ENCODE data around the gene SUN3. TPM values are rescaled to one million over a fixed set of nuclear protein-coding genes. Genes with fewer than 3 reads are reported as not detected.

The SUN3 gene
- total and polyA plus RNA-seq, 7 donors, result 0.01 to 0.54 TPM; not detected in 5

GRCh38 chr7:47953822-47954221, 75.1 kb downstream of the SUN3 start:
- Histone ChIP-seq H3K4me3 (no peak overlapping the region), H3K27ac (no peak overlapping the region), H3K4me1 (no peaks in the 10 kb centered on the region), H3K27me3 (ENCODE audit: insufficient read depth in 3 of 3, low read length in 2 of 3) (no peaks in the 10 kb centered on the region), H3K9me3 (no peaks in the 10 kb centered on the region), H3K36me3 (ENCODE audit: insufficient read depth in 1 of 2, low read depth in 1 of 2) (peaks cover 2 to 45% of the 10 kb centered on the region in 2 donors)
- DNase-seq (no peak), ATAC-seq (no peak)
- TF ChIP-seq CTCF (IDR thresholded peaks at IDR 0.05), result no peak
- WGBS, 3 donors, result 84 to 93% (median 87%) methylated on average over 4 of the region's 4 CpGs
- intact Hi-C loops (cut with DNase I), result no loop called here

GRCh38 chr7:47952224-47952623, 76.7 kb downstream of the SUN3 start:
- 85 to 98% (median 92%) methylated on average over 4 of the region's 4 CpGs for WGBS, 3 donors

GRCh38 chr7:47951374-47951773, 77.5 kb downstream of the SUN3 start:
- H3K27ac ChIP-seq, result peak overlapping the region; percentile 17
- no peak for ATAC-seq
- intact Hi-C loops (cut with DNase I), result no loop called here
- no peak for DNase-seq
- no peaks in the 10 kb centered on the region for H3K27me3 ChIP-seq (ENCODE audit: insufficient read depth in 3 of 3, low read length in 2 of 3)
- no peaks in the 10 kb centered on the region for H3K9me3 ChIP-seq
- H3K4me1 ChIP-seq, result no peaks in the 10 kb centered on the region
- H3K4me3 ChIP-seq, result no peak overlapping the region
- no peak for TF ChIP-seq CTCF (IDR thresholded peaks at IDR 0.05)
- peaks cover under 1 to 24% of the 10 kb centered on the region in 2 donors for H3K36me3 ChIP-seq (ENCODE audit: insufficient read depth in 1 of 2, low read depth in 1 of 2)

More at GRCh38 chr7:47952224-47952623, 76.7 kb downstream of the SUN3 start:
- DNase-seq, result no peak
- Histone ChIP-seq H3K27ac (no peak overlapping the region), H3K36me3 (ENCODE audit: insufficient read depth in 1 of 2, low read depth in 1 of 2) (peaks cover 2 to 32% of the 10 kb centered on the region in 2 donors), H3K4me3 (no peak overlapping the region), H3K27me3 (ENCODE audit: insufficient read depth in 3 of 3, low read length in 2 of 3) (no peaks in the 10 kb centered on the region), H3K4me1 (no peaks in the 10 kb centered on the region), H3K9me3 (no peaks in the 10 kb centered on the region)
- no peak for ATAC-seq
- no peak for TF ChIP-seq CTCF (IDR thresholded peaks at IDR 0.05)
- intact Hi-C loops (cut with DNase I), result no loop called here

- ATAC-seq, result peak; percentile 30 to 57 (median 37)
- no peaks in the 10 kb centered on the region for H3K27me3 ChIP-seq (ENCODE audit: insufficient read depth in 3 of 3, low read length in 2 of 3)
- no peak overlapping the region for H3K27ac ChIP-seq
- peaks cover 0 to 17% of the 10 kb centered on the region in 2 donors for H3K36me3 ChIP-seq (ENCODE audit: insufficient read depth in 1 of 2, low read depth in 1 of 2)
- no peaks in the 10 kb centered on the region for H3K9me3 ChIP-seq
- WGBS, 3 donors, result 28 to 43% (median 43%) methylated on average over 11 of the region's 11 CpGs
- intact Hi-C loops (cut with DNase I), result no loop called here
- TF ChIP-seq CTCF (IDR thresholded peaks at IDR 0.05), result no peak
- no peaks in the 10 kb centered on the region for H3K4me1 ChIP-seq
- no peak overlapping the region for H3K4me3 ChIP-seq
- no peak for DNase-seq
Observed at GRCh38 chr7:47950714-47951113, 78.2 kb downstream of the SUN3 start.

GRCh38 chr7:47949703-47950102, 79.2 kb downstream of the SUN3 start:
- intact Hi-C loops (cut with DNase I), result loop anchor here in 1 of 2 donors (5.0 kb wide), 1 partner anchor 163 kb away; no protein-coding TSS in a partner anchor
- no peak for ATAC-seq
- Histone ChIP-seq H3K27ac (peak overlapping the region; percentile 10), H3K4me3 (no peak overlapping the region), H3K4me1 (no peaks in the 10 kb centered on the region), H3K9me3 (no peaks in the 10 kb centered on the region), H3K36me3 (ENCODE audit: insufficient read depth in 1 of 2, low read depth in 1 of 2) (peaks cover 0 to 8% of the 10 kb centered on the region in 2 donors), H3K27me3 (ENCODE audit: insufficient read depth in 3 of 3, low read length in 2 of 3) (no peaks in the 10 kb centered on the region)
- no peak for TF ChIP-seq CTCF (IDR thresholded peaks at IDR 0.05)
- WGBS, 3 donors, result 72 to 80% (median 75%) methylated on average over 4 of the region's 4 CpGs
- no peak for DNase-seq

All from psoas muscle (tissue), 8 donors.